GM21529 (cell line): ENCODE measurements around the gene MLPH.
A peak's percentile ranks its signal among the peaks of the same experiment; 100 is the strongest.
"Not testable (repeated sequence)": the region's sequence is repeated elsewhere in the genome, so short reads cannot be mapped to it uniquely, and the experiment has no call there.

Source experiments
- ATAC-seq: cut with Tn5 transposase; IDR thresholded peaks from one replicate; pipeline ENCODE4 v1.9.1; 2021; ENCODE audit not compliant: unreplicated experiment

The MLPH gene

DNA sequence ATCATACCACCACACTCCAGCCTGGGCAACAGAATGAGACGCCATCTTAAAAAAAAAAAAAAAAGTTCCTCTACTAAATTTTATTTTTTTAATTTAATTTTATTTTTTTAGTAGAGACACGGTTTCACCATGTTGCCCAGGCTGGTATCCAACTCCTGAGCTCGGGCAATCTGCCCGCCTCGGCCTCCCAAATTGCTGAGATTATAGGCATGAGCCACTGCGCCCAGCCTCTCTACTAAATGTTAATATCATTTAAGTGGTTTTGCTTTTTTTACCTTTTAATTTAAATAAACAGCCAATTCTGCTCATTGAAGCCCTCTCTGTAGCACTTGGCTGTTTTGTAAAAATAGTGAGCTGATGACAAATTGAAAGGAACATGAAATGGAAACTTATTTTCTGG lies 94.3 kb downstream of the MLPH start:
- ATAC-seq = no peak

DNA sequence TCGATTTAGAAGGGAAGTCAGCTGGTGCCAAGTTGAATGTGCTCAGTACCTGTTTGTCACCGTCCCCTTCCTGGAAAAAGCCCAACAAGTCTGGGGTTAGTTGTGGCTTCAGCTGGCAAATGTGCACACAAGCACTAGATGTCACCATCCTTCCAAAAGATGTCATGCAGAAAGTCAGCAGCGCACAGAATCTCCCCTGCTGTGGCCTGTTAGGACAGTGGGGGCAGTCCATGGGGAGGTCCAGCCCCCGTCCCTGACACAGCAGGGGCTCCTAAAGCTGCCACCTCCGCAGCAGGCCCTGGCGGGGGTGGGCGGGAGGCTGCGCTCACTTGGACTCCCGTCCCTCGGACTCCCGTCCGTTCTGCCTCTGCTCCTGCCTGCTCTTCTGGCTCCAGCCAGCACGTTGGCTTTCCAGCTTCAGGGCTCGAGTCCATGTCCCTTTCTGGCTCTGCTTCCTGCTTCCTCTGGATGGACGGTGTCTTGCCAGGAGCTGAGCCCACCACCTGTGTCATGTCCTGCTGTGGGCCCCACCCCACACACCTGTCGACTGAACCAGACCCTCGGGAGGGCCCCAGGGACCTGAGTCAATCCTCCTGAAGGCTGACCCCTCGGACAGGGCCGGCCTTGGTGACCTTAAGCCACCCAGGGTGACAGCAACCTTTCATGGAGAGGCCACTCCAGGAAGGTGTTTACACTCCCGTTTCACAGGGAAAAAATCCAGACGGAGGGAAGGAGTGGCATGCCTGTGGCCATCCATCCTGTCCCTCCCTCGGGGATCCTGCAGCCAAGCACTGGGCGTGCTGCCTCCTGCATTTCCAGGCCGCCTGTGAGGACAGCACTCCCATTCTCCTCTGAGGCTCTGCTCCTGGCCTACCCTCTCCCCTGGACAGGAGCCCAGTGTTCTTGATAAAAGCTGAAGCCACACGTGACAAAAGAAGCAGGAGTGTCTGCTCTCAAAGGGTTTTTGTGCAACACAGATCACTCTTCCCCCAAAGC lies 95.0 kb downstream of the MLPH start:
- peak; percentile 69 for ATAC-seq

GRCh38 chr2:237583385-237584295 lies 96.6 kb downstream of the MLPH start:
- no peak for ATAC-seq

GRCh38 chr2:237585590-237586221 lies 98.7 kb downstream of the MLPH start:
- ATAC-seq = no peak

DNA sequence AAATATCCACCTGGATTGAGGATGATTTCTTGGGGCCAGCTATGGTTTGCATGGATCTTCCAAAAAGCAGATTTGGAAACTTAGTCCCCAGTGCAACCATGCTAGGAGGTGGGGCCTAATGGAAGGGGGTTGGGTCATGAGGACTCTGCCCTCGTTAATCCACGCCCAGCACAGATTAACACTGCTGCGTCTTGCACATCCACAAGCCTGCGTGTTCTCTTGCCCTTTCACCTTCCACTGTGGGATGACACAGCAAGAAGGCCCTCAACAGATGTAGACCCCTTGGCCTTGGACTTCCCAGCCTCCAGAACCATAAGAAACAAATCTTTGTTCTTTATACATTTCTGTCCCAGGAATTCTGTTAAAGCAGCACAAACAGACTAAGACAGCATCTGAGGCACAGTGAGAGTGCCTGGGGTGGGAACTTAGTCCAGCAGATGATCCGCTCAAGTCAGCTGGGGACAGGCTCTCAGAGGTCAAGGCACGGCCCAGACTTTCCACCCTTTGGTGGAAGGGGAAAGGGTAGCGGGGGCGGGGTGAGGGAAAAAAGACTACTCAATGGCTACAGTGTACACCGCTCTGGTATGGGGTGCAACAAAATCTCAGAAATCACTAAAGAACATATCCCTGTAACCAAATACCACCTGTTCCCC lies 101.1 kb downstream of the MLPH start:
- no peak for ATAC-seq

- no peak for ATAC-seq
Observed at GRCh38 chr2:237590272-237591140, 103.5 kb downstream of the MLPH start, which contains the start of gene RAB17. Gene RAB17 (minus strand): TSS chr2:237590734. CDS start chr2:237586154, 4,580 bp downstream.

DNA sequence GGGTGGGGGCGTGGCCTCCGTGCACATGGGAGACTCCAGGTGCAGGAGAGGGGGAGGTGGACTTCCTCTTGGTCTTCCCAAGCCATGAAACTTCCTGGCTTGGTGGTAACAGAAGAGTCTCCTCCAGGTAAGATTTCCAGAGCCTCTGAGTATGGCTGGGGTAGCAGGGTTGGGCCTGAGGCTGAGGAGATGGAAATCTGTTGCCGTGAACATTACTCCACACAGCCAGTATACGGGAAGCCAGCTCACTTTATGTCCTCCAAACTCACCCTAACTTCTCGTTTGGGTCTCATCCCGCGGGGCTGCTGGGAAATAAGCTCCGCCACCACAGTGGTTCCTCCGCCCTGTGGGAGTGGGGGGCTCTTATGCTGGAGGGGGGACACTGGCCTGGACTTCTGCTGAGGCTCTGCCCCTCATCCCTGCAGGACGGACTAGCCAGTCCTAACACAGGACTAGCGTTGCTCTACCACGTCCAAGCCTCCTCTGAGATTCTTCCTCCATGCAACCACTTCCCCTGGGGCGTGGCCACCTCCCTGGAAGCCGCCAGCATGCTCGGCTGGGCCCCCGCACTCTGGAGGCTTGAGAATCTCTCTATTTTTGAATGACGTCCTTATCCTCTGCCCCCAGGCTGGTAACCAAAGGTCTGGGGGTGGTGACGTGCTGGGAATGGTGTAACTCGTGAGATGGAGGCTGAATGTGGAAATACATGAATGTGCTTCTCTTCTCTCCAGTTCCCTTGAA lies 104.3 kb downstream of the MLPH start:
- no peak for ATAC-seq

GRCh38 chr2:237592425-237592980 lies 105.5 kb downstream of the MLPH start:
- ATAC-seq = no peak

GRCh38 chr2:237593036-237593435 lies 106.0 kb downstream of the MLPH start:
- ATAC-seq = no peak

DNA sequence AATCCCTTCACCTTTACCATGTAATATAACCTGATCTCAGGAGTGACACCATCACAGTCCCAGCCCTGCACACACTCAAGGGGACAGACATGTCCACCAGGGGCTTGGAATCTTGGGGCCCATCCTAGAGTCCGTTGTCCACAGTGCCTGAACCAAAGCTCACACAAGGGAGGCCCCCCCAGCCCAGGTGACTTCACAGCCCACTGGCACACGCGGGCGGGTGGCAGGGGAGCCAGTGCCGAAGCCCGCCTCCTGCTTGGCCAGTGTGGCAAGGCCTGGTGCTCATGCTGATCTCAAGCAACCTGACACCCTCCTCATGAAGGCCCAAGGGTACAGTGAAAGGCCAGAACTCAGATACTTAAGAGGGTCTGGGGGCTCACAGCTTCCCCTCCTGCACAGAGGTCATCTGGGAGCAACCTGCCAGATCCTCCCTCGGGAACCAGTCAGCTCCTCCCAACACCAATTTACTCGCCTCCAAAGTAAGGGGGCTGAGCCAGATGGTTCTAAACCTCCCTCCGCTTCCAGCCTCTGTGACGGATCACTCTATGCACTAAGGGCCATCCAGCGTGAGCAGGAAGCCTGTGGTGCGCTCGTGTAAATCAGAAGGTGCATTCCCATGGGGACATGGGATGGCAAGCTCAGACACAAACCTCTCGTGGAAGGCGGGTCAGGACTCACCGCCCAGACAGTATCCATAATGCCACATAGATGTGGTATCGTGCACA lies 106.7 kb downstream of the MLPH start:
- no peak for ATAC-seq

DNA sequence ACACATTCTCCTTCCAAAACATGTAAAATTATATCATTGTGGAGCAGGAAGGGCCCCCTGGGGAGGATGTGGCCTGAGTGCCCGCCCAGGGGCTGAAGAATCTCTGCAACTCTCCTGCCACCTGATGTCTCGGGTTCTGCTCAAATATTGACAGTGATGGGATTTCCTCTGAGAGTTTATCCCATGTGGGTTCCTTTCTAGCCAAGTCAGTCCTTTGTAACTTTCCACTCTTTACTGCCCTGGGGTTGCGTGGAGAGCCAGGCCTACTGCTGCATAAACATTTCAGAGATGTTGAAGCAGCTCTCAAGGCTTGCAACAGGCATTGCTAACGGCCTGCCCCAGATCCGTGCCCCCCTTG lies 107.4 kb downstream of the MLPH start:
- ATAC-seq = no peak

DNA sequence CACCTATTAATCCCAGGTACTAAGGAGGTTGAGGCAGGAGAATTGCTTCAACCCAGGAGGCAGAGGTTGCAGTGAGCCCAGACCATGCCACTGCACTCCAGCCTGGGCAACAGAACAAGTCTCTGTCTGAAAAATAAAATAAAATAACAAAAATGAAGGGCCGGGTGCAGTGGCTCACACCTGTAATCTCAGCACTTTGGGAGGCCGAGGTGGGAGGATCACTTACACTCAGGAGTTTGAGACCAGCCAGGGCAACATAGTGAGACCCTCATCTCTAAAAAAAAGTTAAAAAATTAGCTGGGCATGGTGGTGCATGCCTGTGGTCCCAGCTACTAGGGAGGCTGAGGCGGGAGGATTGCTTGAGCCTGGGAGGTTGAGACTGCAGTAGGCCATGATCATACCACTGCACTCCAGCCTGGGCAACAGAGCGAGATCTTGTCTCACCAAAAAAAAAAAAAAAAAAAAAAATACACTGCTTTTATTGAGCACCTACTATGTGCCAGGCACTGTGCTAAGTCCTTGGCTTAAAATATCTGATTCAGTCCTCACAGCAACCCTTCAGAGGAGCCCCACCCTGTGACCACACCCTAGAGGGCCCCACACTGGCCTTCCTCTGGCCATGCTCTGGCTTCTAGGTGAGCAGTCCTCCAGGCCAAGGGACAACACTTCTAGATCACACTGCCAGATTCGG lies 108.9 kb downstream of the MLPH start:
- not testable (repeated sequence) for ATAC-seq

DNA sequence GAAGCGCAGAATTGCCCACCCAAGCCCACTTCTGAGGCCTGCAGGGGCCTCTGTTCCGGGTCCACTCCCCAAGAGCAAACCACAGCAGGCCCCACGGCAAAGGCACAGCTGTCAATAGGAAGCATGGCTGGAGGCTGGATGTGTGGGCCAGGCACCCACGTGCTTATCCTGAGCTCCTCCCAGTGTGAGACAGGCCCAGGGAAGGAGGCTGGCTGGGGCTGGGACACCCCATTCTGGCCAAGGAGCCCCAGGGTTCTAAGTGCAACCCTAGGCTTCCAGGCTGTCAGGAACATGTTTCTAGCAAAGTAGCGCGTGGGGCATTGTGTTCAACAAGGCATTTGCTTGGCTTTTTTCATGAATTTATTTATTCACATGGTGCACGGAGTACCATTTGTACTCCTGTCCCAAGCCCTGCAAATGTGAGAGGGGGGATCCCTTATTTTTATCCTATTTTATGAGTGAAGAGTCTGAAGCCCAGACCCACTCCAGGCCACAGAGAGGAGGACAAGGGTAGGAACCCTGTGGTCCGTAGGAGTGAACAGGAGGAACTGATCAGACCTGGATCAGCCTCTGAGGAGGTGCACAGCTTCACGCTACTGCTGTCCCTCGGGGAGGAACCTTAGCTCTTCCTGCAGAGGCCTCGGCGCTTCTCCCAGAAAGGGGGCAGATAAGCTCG lies 109.6 kb downstream of the MLPH start:
- ATAC-seq = no peak

DNA sequence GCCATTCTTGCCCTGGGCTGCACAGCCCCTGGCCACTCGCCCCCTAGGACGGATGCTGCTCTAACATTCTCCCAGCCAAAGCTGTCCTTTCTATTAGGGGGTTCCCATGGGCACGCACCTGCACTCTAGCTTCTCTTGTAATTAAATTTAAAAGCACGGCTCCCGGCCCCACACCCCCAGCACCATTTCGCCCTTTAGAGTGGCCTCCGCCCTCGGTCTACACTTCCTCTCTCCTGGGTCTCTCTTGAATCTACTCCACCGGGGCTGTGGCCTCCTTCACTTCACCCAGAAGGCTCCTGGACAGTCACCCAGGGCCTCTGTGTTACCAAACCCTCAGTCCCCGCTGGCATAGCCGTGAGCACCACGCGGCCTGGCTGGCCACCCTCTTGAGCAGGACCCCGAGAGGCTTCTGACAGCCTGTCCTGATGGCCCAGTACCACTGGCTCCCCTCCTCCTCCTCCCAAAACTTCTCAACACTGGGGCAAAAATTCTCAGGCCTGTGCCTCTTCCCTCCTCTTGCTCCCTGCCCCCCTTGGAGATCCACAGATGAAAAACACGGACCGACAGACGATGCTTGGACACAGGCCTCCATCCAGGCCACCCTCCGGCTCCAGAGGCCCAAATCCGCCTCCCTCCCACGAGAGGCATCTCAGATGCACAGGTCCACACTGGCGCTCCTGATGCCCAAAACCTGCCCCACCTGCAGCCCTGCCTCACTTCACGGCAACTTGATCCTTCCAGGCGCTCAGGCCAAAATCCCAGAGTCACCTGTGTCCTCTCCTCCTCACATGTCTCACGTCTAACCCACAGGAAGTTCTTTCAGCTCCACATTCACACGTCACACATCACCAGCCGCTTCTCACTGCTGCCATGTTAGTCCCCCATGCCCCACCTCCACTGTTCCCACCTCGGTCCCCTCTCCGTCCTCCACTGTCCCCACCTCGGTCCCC lies 110.4 kb downstream of the MLPH start:
- ATAC-seq = no peak

- ATAC-seq = no peak
Observed at GRCh38 chr2:237598468-237599208, 111.6 kb downstream of the MLPH start.
